ENCODE measurements around the gene RPL13. TPM values are rescaled to one million over a fixed set of nuclear protein-coding genes. Genes with fewer than 3 reads are reported as not detected.

The RPL13 gene
- polyA plus RNA-seq, 3 donors = 1,251 to 2,437 (median 1,329) TPM

GRCh38 chr16:89512453-89512852 is 48.0 kb upstream of the RPL13 start:
- intact Hi-C loops (cut with micrococcal nuclease) = no loop called here

GRCh38 chr16:89517128-89517527 is 43.4 kb upstream of the RPL13 start:
- peaks cover 45% of the 10 kb centered on the region for H3K79me2 ChIP-seq (ENCODE audit: insufficient read depth, low read length)
- H3K4me3 ChIP-seq (replicated peaks in 1 of 3; ENCODE audit: low read depth in 2 of 3, low read length in 3 of 3) = no peak overlapping the region
- no peaks in the 10 kb centered on the region for H3K27me3 ChIP-seq (ENCODE audit: control insufficient read depth in 2 of 2, insufficient read depth in 2 of 2, low read length in 2 of 2)
- H3K9me3 ChIP-seq (replicated peaks in 1 of 2; ENCODE audit: control insufficient read depth in 1 of 2, insufficient read depth in 1 of 2, low read length in 2 of 2) = peaks cover 0 to 8% of the 10 kb centered on the region in 2 donors
- no peak for DNase-seq
- no peak for TF ChIP-seq CTCF (IDR thresholded peaks at IDR 0.05)
- H3K27ac ChIP-seq (ENCODE audit: low read depth in 1 of 2, low read length in 2 of 2) = no peak overlapping the region
- Mint-ChIP-seq H3K4me1 (no peaks in the 10 kb centered on the region), H3K4me3 (no peak overlapping the region), H3K27ac (peak overlapping the region in 1 of 7 donors; percentile 64), H3K36me3 (peaks cover 62 to 91% of the 10 kb centered on the region in 2 donors), H3K27me3 (ENCODE audit: low read depth in 3 of 3) (no peaks in the 10 kb centered on the region), H3K9me3 (peaks cover 2 to 12% (median 6%) of the 10 kb centered on the region in 7 donors)
- no peak overlapping the region for H2AFZ ChIP-seq (ENCODE audit: insufficient read depth, low read depth, low read length, poor library complexity, severe bottlenecking)
- peaks cover 71 to 96% of the 10 kb centered on the region in 2 donors for H3K36me3 ChIP-seq (replicated peaks in 1 of 2; ENCODE audit: control insufficient read depth in 1 of 2, insufficient read depth in 2 of 2, low read length in 2 of 2)
- peaks cover 42% of the 10 kb centered on the region for H4K20me1 ChIP-seq (ENCODE audit: insufficient read depth, low read length)
- no peak overlapping the region for H3K4me2 ChIP-seq (replicated peaks; ENCODE audit: extremely low read depth, low read length, poor library complexity, severe bottlenecking)
- no peaks in the 10 kb centered on the region for H3K4me1 ChIP-seq (ENCODE audit: control insufficient read depth in 1 of 2, insufficient read depth in 2 of 2, low read length in 2 of 2)
- no peak overlapping the region for H3K9ac ChIP-seq (ENCODE audit: insufficient read depth, low read length, poor library complexity, severe bottlenecking)
- intact Hi-C loops (cut with micrococcal nuclease) = no loop called here
- WGBS (ENCODE audit: insufficient coverage) = 87% methylated on average over 9 of the region's 9 CpGs

More at GRCh38 chr16:89512453-89512852, 48.0 kb upstream of the RPL13 start:
- Histone ChIP-seq H3K9me3 (replicated peaks in 1 of 2; ENCODE audit: control insufficient read depth in 1 of 2, insufficient read depth in 1 of 2, low read length in 2 of 2) (peaks cover 0 to 2% of the 10 kb centered on the region in 2 donors), H3K4me3 (replicated peaks in 1 of 3; ENCODE audit: low read depth in 2 of 3, low read length in 3 of 3) (no peak overlapping the region), H4K20me1 (ENCODE audit: insufficient read depth, low read length) (peaks cover 13% of the 10 kb centered on the region), H3K9ac (ENCODE audit: insufficient read depth, low read length, poor library complexity, severe bottlenecking) (no peak overlapping the region), H3K79me2 (ENCODE audit: insufficient read depth, low read length) (peaks cover 47% of the 10 kb centered on the region), H3K4me2 (replicated peaks; ENCODE audit: extremely low read depth, low read length, poor library complexity, severe bottlenecking) (no peak overlapping the region), H3K27ac (ENCODE audit: low read depth in 1 of 2, low read length in 2 of 2) (no peak overlapping the region), H3K4me1 (ENCODE audit: control insufficient read depth in 1 of 2, insufficient read depth in 2 of 2, low read length in 2 of 2) (peaks cover 12 to 19% of the 10 kb centered on the region in 2 donors), H2AFZ (ENCODE audit: insufficient read depth, low read depth, low read length, poor library complexity, severe bottlenecking) (no peak overlapping the region), H3K27me3 (ENCODE audit: control insufficient read depth in 2 of 2, insufficient read depth in 2 of 2, low read length in 2 of 2) (no peaks in the 10 kb centered on the region), H3K36me3 (replicated peaks in 1 of 2; ENCODE audit: control insufficient read depth in 1 of 2, insufficient read depth in 2 of 2, low read length in 2 of 2) (peaks cover 45 to 69% of the 10 kb centered on the region in 2 donors)
- Mint-ChIP-seq H3K4me1 (peaks cover 11% of the 10 kb centered on the region), H3K27ac (no peak overlapping the region), H3K9me3 (peaks cover 0 to 3% (median 1%) of the 10 kb centered on the region in 7 donors), H3K36me3 (peaks cover 45 to 64% of the 10 kb centered on the region in 2 donors), H3K27me3 (ENCODE audit: low read depth in 3 of 3) (no peaks in the 10 kb centered on the region), H3K4me3 (no peak overlapping the region)
- no CpG with 5 or more reads among the region's 9 CpGs for WGBS (ENCODE audit: insufficient coverage)
- no peak for TF ChIP-seq CTCF (IDR thresholded peaks at IDR 0.05)
- no peak for DNase-seq
